A673 (cell line): Measurements from ENCODE around the gene ATAT1. TPM values are rescaled to one million over a fixed set of nuclear protein-coding genes. Genes with fewer than 3 reads are reported as not detected.

ENCODE experiments used
- BruUV-seq: library from RNA; stranded (reverse); fragments of 400-500 nt; replicated peaks from 2 replicates; lab custom pipeline; 2021; lab: Mats Ljungman, UMichigan
- CTCF ChIA-PET: fragments of 300-600 bp; sonication (Branson Sonifier 250); formaldehyde crosslinking; loops from one replicate; lab custom pipeline; 2022; ENCODE audit warnings: antibody characterized with exemption; lab: Charles Lee
- POLR2A ChIA-PET: fragments of 300-600 bp; sonication (Branson Sonifier 250); formaldehyde crosslinking; loops from one replicate; lab custom pipeline; 2022; ENCODE audit warnings: antibody characterized with exemption; ENCODE audit not compliant: low non-redundant PET; lab: Charles Lee
- DNase-seq: peaks from one replicate; pipeline ENCODE4 v3.0.0-alpha.2; 2015; ENCODE audit warnings: low spot score
- H3K27ac ChIP-seq: fragments of 200-600 bp; sonication (generic); 2 replicates; pipeline ENCODE4 v1.5.1; 2016; ENCODE audit warnings: mixed run types, low read depth, mild to moderate bottlenecking, mixed read lengths, antibody characterized with exemption, low read length; ENCODE audit not compliant: poor library complexity, severe bottlenecking
- H3K27me3 ChIP-seq: fragments of 200-600 bp; sonication (generic); replicated peaks from 2 replicates; pipeline ENCODE4 v1.6.1; 2017; ENCODE audit warnings: mixed run types, low read depth, mild to moderate bottlenecking, mixed read lengths, antibody characterized with exemption, low read length; ENCODE audit not compliant: insufficient read depth, poor library complexity
- H3K36me3 ChIP-seq: fragments of 200-600 bp; sonication (generic); 2 replicates; pipeline ENCODE4 v1.6.1; 2016; ENCODE audit warnings: mixed run types, mild to moderate bottlenecking, mixed read lengths, antibody characterized with exemption, low read length; ENCODE audit not compliant: insufficient read depth, poor library complexity, severe bottlenecking
- H3K4me1 ChIP-seq: fragments of 200-600 bp; sonication (generic); 2 replicates; pipeline ENCODE4 v1.6.1; 2017; ENCODE audit warnings: mixed run types, mild to moderate bottlenecking, mixed read lengths, antibody characterized with exemption, low read length; ENCODE audit not compliant: insufficient read depth, poor library complexity, severe bottlenecking
- H3K4me3 ChIP-seq: fragments of 200-600 bp; sonication (generic); 2 replicates; pipeline ENCODE4 v1.5.1; 2016; ENCODE audit warnings: low read depth, mixed run types, mild to moderate bottlenecking, mixed read lengths, low read length; ENCODE audit not compliant: poor library complexity, severe bottlenecking
- H3K9me3 ChIP-seq: fragments of 200-600 bp; sonication (generic); 2 replicates; pipeline ENCODE4 v1.6.1; 2016; ENCODE audit warnings: mixed run types, low read depth, mild to moderate bottlenecking, mixed read lengths, antibody characterized with exemption, low read length; ENCODE audit not compliant: poor library complexity, severe bottlenecking
- CTCF ChIP-seq: fragments of 300-800, 200-600 bp; sonication (generic); conservative IDR thresholded peaks from 2 replicates; pipeline ENCODE4 v1.5.1; 2017; ENCODE audit warnings: low read depth, mild to moderate bottlenecking, antibody characterized with exemption, low read length, moderate library complexity, mixed read lengths
- EZH2 ChIP-seq: fragments of 200-600 bp; sonication (generic); IDR thresholded peaks from 2 replicates; pipeline ENCODE4 v1.6.1; 2017; ENCODE audit warnings: borderline replicate concordance, low read depth, mild to moderate bottlenecking, mixed read lengths, antibody characterized with exemption, low read length; ENCODE audit not compliant: poor library complexity, severe bottlenecking
- intact Hi-C: fragments of 100-400 bp; cut with micrococcal nuclease; formaldehyde crosslinking; loops from one replicate; pipeline ENCODE4 v1.10.0; 2022; ENCODE audit not compliant: unreplicated experiment
- total RNA-seq: library from RNA; stranded (reverse); gene quantifications from 2 replicates; pipeline ENCODE4 v1.2.3, GENCODE V29; 2021

ATAT1 gene
- total RNA-seq, 1 experiment from 2014 or later, result 31.7 TPM

- CTCF ChIA-PET, result interaction anchor here (0.5 kb wide), 1 partner anchor 28 kb away, joined by 3 read pairs; no protein-coding TSS in a partner anchor
- Histone ChIP-seq H3K4me1 (peaks cover 10% of the 10 kb centered on the region), H3K4me3 (peak within 1 kb of the TSS; percentile 99), H3K27ac (peak within 1 kb of the TSS; percentile 92), H3K9me3 (no peaks in the 10 kb centered on the region), H3K36me3 (peaks cover 26% of the 10 kb centered on the region), H3K27me3 (no peaks in the 10 kb centered on the region)
- TF ChIP-seq CTCF (no peak), EZH2 (no peak)
- POLR2A ChIA-PET, result interaction anchor here (0.5 to 0.6 kb wide), 2 partner anchors 78 to 1059 kb away, joined by 8 to 12 read pairs; no protein-coding TSS in a partner anchor
- intact Hi-C loops, result no loop called here
- BruUV-seq, result TSS peak; percentile 35
- peak; percentile 96 for DNase-seq
Observed at GRCh38 chr6:30646450-30647241, 20.0 kb downstream of the ATAT1 start, which contains the start of gene C6orf136. C6orf136 (plus strand) TSS chr6:30647133; CDS start chr6:30647232, 99 bp downstream.

- intact Hi-C loops, result no loop called here
- Histone ChIP-seq H3K36me3 (peaks cover 30% of the 10 kb centered on the region), H3K27ac (peak overlapping the region; percentile 92), H3K4me3 (peak overlapping the region; percentile 99), H3K9me3 (no peaks in the 10 kb centered on the region), H3K4me1 (peaks cover 10% of the 10 kb centered on the region), H3K27me3 (no peaks in the 10 kb centered on the region)
- DNase-seq, result peak; percentile 83
- no peak for TF ChIP-seq EZH2
- no peak for TF ChIP-seq CTCF
- POLR2A ChIA-PET, result interaction anchor here (0.5 kb wide), 1 partner anchor 1058 kb away, joined by 8 read pairs; no protein-coding TSS in a partner anchor
- CTCF ChIA-PET, result no interaction called here
- no TSS peak for BruUV-seq
Observed at GRCh38 chr6:30647242-30648116, 20.8 kb downstream of the ATAT1 start.

GRCh38 chr6:30651143-30651542 lies 24.5 kb downstream of the ATAT1 start:
- TF ChIP-seq EZH2 (no peak), CTCF (no peak)
- no peaks in the 10 kb centered on the region for H3K9me3 ChIP-seq
- H3K27ac ChIP-seq, result no peak overlapping the region
- POLR2A ChIA-PET, result interaction anchor here (0.7 kb wide), 1 partner anchor 255 kb away, joined by 3 read pairs; no protein-coding TSS in a partner anchor
- peaks cover 10% of the 10 kb centered on the region for H3K4me1 ChIP-seq
- CTCF ChIA-PET, result no interaction called here
- H3K27me3 ChIP-seq, result no peaks in the 10 kb centered on the region
- no TSS peak for BruUV-seq
- H3K36me3 ChIP-seq, result peaks cover 54% of the 10 kb centered on the region
- intact Hi-C loops, result no loop called here
- no peak overlapping the region for H3K4me3 ChIP-seq
- DNase-seq, result no peak
